Measurements from ENCODE around the gene AGBL5.

GRCh38 chr2:27013738-27014137 lies 37.7 kb upstream of the AGBL5 start:
- TF ChIP-seq, protein P1, sequence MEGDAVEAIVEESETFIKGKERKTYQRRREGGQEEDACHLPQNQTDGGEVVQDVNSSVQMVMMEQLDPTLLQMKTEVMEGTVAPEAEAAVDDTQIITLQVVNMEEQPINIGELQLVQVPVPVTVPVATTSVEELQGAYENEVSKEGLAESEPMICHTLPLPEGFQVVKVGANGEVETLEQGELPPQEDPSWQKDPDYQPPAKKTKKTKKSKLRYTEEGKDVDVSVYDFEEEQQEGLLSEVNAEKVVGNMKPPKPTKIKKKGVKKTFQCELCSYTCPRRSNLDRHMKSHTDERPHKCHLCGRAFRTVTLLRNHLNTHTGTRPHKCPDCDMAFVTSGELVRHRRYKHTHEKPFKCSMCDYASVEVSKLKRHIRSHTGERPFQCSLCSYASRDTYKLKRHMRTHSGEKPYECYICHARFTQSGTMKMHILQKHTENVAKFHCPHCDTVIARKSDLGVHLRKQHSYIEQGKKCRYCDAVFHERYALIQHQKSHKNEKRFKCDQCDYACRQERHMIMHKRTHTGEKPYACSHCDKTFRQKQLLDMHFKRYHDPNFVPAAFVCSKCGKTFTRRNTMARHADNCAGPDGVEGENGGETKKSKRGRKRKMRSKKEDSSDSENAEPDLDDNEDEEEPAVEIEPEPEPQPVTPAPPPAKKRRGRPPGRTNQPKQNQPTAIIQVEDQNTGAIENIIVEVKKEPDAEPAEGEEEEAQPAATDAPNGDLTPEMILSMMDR (IDR thresholded peaks at IDR 0.05 in 8 of 11, conservative IDR thresholded peaks at IDR 0.05 in 3 of 11), result no peak
- TF ChIP-seq POLR2A (IDR thresholded peaks at IDR 0.05) (no peak), POLR2AphosphoS5 (IDR thresholded peaks at IDR 0.05) (no peak)

All from spleen (tissue), 7 donors.